ENCODE data around the gene IMMP1L.

The IMMP1L gene

DNA sequence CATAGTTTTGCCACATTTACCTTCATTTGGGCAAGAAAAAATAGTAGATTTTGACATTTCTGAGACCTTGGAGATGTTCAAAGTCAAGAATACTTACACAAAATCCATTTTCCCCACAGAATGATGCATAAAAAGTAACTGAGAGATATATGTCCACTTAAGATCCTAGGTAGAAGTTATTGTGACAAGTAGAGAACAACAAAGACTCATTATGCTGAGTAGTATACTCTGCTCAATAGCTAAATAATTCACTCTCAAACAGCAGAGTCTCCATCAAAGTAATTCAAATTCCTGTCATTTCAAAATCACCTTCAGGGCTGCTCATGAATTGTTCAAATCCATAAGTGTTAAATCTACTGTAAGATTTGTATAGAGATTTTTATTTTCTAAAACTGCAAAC, 35.3 kb downstream of the IMMP1L start:
- DNase-seq, result no peak

DNA sequence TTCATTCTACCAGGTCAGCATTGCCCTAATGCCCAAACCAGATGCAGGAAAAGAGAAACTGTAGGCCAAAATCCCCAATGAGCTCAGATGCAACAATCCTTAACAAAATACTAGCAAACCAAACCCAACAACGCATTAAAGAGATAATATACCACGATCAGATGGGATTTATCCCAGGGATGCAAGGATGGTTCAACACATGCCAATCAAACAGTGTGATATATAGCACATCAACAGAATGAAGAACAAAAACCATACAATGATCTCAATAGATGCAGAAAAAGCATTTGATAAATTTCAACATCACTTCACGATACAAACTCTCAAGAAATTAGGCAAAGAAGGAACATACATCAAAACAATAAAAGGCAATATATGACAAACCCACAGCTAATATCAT, 45.0 kb downstream of the IMMP1L start:
- DNase-seq, result no peak

DNA sequence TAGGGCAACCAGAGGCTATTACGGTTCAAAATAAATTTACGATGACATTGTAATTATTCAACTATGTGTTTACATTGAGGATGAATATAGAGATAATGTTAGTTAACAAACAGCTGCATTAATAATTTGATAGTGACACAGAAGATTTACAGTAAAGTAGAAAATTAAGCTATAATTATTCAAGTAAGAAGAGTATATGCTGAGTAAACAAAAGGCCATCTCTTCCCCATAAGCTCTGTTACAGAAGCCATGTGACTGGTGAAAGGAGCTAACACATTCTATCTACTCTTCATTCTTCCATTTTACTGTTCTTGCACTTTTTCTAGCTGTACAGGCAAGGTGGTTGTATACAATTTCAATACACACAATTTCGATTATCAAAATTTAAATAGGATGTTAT, 54.2 kb downstream of the IMMP1L start:
- no peak for DNase-seq

DNA sequence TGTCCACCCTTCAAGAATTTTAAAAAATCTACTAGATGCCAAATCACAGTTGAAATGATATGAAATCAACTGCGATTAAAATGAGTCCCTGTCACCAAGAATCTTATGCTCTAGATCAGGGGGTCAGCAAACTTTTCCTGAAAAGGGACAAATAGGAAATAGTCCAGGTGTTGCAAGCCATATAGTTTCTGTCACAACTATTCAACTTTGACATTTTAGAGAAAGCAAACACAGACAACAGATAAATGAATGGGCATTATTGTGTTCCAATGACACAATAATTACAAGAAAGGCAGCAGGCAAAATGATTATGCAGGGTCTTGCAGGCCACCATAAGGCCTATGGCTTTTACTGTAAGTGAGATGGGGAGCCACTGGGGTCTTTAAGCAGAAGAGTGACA, 58.6 kb downstream of the IMMP1L start:
- no peak for DNase-seq

DNA sequence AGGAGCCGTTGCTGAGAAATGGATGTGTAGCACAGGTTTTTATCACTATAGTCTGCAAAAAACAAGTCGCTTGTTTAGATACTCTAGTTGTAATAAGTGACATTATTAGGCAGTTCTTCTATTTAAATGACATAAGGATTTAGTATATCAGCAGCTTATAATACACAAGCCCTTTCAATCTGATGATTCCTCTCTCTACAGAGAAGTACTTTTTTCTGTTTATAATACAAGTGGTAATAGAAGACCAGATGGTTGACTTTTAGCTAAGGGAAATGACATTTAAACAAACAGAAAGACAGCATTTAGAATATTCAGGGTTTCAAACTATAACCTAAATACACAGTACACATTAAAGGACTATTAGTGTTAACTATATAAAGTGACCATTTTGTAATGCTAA, 60.4 kb downstream of the IMMP1L start:
- no peak for DNase-seq

DNA sequence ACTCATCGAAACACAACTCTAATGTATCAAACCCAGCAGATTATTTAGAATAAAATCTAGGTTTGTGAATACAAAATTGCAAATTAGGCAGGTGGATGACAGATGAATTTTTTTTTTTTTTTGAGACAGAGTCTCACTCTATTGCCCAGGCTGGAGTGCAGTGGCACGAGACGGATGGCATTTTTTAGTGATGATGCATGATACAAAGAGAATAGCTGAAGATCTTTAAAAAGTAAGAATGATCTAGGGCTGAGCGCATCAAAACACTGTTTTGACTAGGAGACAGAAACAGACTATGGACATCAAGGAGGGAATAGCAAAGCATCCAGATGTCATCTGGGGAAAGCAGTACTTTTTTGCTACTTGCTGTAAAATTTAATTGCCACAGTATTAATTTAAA, 63.8 kb downstream of the IMMP1L start:
- DNase-seq, result no peak

DNA sequence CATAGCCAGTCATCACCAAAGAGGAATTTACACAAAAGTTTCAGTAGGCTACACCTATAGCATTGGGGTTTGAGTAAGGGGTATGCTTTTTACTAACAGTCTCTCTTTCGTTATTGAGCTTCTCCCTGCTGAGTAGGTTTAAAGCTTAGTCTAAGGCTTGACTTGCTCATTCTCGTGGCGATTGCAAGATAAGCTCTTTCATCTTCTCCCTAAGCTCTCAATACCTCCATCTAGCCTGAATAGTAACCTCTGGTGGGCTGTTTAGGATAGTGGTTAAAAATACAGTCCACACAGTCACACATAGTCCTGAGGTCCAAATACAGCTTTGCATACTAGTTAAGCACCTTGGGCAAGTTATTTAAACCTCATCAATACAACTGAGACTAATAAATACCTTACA, 65.6 kb downstream of the IMMP1L start:
- no peak for DNase-seq

DNA sequence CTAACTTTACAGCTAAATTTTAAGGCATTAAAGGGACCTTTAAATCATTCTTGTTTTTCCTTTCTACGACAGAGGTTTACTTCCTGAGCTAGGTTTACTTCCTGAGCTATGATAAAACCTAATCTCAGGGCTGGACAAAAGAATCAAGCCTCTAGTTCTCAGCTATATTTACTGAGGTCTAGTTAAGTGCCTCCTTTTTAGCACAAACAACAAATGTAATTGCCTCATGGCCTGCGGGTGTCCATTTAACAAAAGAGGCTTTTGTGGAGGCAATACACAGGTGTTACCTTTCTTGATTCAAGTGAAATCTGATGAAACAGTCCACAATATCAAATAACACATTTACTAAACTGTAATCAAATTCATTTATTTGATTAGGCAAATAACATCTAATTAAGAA, 67.3 kb downstream of the IMMP1L start:
- DNase-seq, result no peak

DNA sequence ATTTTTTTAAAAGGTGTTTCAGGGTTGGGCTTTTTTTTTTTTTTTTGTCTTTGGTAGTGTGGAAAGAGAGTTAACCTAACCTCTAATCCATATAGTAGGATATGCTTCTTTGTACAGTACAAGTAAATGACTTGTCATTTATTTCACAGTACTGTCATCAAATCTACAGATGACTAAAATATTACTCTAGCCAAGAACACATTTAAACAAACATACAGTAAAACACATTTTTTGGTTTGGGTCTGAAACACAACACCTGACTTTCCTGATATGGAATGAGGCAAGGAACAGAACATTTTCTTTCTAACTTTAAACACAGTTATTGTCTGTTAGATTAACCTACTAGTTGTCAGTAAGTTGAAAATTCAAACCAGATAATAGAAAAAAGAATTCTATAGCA, 68.1 kb downstream of the IMMP1L start:
- no peak for DNase-seq

DNA sequence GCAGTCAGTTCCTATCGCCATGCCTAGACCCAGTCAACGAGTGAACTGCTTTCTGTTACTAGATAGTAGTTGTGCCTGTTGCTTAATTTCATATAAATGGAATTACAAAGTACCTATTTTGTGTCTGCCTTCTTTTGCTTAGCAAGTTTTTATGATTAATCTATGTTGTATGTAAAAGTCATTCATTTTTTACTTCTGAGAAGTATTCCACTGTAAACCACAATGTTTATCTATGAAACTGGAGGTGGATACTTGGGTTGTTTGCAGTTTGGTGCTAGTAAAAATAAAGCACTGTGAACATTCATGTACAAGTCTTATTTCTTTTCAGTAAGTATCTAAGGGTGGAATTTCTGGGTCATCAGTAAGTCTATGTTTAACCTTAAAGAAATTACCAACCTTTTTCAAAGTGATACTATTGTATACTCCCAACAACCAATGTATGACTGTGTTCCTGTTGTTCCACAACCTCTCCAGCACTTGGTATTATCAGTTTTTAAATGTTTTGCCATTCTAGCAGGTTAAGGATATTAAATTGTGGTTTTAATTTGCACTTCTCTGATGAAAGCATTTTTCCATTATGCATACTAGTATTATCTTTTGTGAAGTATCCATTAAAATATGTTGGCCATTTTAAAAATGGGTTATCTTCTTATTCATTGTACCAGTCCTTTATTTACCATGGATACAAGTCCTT, 71.5 kb downstream of the IMMP1L start:
- no peak for DNase-seq

DNA sequence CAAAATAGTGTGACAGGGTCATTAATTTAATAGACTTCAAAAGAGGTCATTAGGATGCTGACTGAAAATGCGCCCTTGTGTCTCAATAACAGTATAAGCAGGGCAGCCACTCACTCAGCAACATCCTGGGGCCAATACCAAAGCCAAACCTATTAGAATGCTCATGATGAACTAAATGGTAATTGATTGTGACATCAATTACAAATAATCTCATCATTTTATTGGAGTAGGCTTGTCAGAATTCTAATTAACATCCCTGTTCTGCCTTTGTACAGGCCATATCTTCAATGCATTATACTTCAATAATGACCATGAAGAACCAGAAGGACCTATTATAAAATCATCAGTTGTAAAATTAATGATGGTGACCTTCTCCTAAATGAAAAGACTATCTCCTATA, 75.6 kb downstream of the IMMP1L start:
- no peak for DNase-seq

DNA sequence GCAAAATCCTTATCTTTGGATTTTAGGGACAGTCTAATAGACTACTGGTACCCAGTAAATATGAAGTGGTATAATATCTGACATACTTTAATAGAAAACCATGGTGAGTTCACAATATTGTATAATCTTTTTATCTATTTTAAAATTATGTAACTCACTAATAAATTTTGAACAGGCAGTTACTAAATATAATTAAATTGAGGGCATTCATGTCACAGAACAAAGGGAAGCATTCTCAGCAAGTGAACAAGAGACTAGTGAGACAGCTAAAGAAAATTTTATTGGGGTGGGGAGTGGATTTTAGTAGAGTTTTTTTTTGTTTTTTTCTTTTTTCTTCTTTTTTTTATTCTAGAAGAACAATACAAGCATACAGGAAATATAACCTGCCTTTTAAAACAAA, 84.8 kb downstream of the IMMP1L start:
- no peak for DNase-seq

DNA sequence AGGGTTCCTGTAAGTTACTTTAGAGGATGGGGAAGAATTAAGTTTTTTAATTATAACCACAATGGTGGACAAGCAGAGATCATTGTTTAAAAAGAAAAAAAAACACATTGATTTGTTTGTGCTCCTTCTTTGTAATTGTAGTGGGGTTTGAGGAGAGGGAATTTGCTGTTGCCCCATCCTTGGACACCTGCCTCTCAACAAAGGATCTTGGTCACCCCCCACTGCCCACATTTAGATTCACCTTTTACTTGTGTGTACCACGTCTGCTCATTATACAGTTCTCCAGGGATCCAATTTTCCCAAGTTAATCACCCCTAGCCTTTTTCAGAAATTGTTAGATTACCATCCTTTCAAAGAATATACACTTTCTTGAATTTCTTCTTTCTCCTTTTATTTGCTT, 86.7 kb downstream of the IMMP1L start:
- no peak for DNase-seq

DNA sequence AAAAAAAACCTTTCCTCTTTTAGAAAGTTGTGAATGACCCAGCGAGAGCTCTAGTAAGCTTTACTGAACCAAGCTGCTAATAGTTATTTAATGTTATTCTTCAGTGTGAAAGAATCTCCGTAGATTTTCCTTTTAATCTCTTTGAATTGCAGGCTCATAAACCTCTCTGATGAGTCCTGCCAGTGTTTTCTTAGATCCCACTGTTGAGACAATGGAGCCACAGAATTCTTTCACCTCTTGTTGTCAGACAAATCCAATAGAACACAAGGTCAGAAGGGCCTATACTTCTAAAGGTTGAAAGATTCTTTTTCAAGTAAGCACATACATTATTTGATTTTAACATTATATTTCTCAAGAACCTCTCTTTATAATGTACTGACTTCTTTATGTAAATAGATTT, 87.6 kb downstream of the IMMP1L start:
- no peak for DNase-seq

DNA sequence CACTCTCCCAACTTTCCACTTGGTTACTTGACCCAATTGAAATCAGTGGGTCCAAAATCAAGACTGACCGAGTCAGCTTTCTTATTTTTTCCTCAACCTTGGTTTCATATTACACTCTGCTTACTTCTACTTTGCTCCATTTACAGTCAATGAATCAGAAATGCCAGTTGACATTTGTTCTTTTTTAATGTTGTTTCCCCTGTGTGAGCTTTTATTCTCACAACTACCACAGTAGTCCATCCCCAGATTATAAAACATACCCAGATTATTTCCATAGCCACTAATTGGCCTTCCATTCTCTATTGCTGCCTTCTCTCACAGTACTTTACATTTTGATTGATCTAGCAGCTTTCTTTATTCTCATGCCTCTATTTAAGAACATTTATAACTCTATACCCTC, 89.8 kb downstream of the IMMP1L start:
- no peak for DNase-seq

DNA sequence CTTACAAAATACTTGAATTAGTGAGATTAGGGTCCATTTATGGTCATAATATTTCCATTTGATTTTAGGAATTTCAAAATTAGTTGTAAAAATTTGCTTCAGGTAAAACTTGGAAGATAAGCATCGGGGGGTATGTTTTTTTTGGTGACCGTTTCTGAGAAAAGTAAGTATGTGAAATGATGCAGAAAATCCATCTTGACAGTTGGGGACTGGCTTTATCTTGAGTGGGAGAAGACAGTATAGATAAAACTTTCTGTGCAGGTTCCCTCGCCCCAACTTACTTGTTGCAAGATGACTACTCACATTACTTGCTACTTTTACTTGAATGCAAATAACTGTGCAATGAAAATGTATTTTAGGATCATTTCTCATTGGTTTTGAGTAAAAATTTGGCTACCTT, 90.3 kb downstream of the IMMP1L start:
- DNase-seq, result no peak

DNA sequence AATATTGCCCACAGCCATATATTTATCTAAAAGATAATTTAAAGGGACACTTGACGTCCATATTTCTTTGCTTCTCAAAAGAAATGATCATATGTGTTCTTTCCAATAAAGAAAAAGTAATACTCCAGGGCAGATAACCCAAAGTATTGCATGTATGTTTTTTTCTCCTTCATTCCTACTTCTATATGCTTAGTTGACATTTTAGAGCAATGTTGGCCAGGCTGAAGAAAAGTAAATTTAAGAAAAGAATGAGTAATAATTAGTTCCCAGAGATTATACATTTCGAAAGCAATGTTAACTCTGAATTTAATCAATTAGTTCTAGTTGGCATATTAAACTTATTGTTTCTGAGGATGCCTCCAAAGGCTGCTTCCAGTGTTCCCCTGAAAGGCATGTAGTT, 91.6 kb downstream of the IMMP1L start:
- no peak for DNase-seq

DNA sequence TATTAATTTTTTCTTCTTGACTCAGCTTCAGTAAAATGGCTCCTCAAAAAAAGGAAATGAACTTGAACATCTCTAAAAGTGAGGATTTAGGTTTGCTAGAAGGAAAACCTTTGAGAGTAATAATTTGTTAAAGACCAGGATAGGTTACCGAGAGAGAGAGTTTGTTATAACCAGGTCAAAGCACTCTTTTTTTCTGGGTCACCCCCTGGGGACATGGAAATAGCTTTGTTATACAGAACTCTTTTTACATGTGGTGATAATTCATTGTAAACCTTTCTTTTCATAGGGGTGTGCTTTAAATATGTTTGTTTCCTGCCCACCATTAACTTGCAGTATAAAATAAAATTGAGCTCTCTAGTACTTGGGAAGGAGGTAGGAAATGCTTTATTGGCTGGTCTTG, 92.1 kb downstream of the IMMP1L start:
- DNase-seq, result no peak

DNA sequence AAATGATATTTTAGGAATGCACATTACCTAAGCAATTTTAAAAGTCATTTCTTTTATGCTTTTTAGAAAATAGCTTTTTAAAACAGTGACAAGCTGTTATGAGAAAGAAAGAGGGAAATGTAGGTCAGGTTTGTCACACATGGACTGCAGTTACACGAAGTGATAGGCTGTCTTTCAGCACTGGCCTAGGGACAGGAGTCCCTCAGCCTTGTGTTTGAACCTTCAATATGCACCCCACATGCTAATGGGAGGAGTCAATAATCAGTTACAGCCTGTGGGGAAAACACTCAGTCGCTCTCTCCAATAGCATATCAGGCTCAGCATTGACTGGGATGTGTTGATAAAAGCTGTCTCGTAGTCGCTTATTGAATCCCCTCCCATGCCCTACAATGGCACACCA, 94.0 kb downstream of the IMMP1L start:
- DNase-seq, result no peak

DNA sequence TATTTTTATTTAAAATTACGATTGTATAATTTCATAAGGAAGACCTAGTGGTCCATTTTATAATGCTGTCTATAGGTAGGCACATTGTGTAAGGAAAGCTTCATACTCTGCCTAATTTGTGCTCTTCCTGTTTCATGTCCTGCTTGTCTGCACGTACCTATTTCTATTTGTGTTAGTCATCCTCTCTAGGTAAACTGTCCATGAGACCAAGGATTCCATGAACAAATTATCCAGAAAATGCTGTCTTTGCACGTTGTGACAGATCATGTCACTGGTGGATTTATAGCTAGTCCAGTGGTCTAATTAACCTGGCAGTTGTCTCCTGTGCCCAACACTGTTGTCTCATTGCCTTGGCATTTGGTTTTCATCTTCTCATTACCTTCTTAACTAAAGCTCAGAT, 95.1 kb downstream of the IMMP1L start:
- no peak for DNase-seq

DNA sequence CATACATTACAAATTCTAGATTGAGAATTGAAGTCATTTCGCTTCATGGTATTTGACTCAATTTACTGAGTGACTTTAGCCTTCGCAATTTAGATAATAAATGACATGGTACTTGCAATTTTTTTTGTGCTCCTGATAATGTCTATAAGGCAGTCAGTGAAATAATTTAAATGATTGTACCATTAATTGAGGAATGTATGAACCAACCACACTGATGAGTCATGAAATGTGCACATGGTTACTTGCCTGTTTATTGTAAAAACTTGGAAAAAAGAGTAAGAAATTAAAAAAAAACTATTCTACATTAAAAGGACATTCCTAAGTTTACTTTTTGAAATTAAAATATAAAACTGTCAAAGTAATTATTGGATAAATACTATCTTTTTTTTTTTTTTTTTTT, 96.5 kb downstream of the IMMP1L start:
- no peak for DNase-seq

DNA sequence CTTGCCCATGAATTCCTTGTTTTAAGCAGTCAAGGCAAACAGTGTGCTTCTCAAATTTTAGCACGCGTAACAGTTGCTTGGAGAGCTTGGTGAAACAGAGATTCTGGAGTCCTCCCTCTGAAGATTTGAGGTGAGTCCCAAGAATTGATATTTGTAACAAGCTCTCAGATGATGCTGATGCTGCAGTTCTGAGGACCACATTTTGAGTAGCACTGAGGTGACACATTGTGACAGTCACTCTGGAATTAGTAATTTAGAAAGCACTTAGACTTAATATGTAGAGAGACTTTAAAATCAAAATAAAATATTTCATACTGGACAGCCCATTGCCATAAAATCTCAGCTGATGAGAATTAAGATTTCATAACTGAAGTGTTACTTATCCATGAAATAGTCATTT, 101.2 kb downstream of the IMMP1L start:
- DNase-seq, result no peak

DNA sequence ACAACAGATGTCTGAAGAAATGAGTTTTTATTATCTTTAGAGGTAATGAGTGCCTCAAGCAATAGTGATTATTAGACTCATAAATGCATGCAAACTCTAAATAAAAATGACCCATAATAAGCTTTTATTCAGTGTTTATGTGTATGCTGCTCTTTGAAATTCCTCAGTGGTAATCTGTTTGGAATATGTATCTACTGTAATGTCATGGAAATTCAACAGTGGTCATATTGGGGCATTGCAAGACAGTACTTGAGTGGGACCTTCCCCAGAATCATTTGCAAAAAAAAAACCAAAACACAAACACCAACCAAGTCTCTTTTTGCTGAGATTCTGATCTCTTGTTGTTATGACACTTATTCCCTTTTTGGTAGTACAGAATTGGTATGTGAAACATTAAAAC, 104.8 kb downstream of the IMMP1L start:
- DNase-seq, result no peak

DNA sequence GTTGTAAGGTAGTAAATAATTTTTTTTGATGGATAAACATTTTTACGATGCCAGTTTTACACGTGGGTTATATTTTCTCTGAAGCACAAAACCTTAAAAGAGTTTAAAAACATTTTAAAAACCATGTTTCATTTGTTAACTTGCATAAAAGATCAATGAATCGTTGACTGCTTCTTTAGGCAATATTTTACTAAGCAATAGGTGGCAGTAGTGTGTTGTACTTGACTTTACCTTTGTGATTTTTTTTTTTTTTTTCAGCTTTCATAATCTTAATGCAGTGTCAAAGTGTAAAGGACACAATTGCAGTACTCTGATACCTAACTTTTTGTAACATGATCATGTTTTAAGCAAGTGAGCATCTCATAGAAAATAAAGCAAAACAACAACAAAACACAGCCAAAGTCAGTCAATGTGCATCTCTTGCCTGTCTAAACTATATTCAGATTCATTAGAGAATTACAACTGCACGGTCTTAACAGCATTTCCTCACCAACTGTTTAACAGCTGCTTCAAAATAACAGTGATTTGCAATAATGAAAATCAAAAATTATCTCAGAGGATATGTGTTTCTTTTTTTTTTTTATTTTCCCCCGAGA, 112.1 kb downstream of the IMMP1L start:
- DNase-seq, result no peak

DNA sequence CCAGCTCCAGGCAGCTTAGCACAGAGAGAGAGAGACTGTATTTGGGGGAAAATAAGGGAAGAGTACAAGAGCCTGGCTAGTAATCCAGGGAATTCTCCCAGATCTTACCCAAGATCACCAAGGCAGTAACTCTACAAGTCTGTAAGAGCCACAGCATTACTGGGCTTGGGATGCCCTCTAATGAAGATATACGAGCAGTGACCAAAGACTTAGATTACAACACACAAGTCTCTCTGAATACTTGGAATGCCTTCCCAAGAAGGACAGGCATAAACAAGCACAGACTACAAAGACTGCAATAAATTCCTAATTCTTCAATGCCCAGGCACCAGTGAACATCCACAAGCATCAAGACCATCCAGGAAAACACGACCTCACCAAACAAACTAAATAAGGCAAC, 122.0 kb downstream of the IMMP1L start:
- DNase-seq, result no peak
